C4-2B (cell line): ENCODE results near the gene KIAA1755.
"Not testable (repeated sequence)": the region's sequence is repeated elsewhere in the genome, so short reads cannot be mapped to it uniquely, and the experiment has no call there.

ENCODE experiments used
- H3K27ac ChIP-seq: fragments of 450-650 bp; 2 replicates; pipeline ENCODE4 v1.5.1; 2017
- ZFX ChIP-seq: fragments of 450-650 bp; IDR thresholded peaks from 2 replicates; pipeline ENCODE4 v1.6.1; 2017
- TF ChIP-seq, protein P1 (sequence below): fragments of 450-650 bp; conservative IDR thresholded peaks from 2 replicates; pipeline ENCODE4 v1.5.1; 2017; ENCODE audit warnings: mild to moderate bottlenecking

Gene KIAA1755

DNA sequence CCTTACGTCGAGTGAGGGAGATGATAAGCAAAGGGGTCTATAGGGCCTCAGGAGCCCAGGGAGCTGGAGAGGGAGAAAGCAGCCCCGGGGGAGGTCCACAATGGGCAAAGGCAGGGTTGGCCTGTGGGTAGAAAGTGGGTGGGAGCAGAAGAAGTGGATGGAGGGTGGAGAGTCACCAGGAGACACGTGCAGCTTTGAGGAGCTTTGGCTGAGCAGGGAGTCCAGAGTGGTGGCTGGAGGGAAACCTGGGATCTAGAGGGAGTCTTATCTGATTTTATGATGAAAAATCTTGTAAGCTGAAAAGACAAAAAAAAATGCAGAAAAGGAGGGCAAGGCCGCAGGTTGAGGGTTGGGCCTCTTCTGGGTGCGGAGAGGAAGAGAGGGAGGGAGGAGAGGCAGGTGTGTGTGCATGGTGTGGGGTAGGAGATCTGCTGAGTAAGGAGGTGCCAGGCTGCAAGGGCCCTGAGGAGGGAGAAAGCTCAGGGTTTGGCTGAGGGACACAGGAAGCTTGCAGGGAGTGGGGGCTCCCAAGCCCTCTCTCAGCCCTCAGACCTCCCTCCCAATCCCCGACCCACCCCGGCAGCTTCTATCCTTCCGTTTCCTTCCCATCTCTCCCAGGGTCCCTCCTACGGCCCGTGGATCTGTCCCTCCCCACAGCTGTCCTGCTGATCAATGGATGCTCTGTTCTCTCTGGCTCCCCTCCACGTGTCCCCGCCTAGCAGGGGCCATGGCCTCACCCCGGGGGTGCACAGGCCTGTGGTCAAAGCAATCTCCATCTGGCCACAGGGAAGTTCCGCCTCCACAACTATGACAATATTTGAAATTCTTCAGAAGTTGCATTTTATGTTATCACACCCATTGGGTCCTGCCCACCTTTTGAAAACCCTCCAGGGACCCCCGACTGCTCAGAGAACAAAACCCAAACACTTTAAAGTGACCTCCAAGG is 26.3 kb upstream of the KIAA1755 start:
- TF ChIP-seq, protein P1, sequence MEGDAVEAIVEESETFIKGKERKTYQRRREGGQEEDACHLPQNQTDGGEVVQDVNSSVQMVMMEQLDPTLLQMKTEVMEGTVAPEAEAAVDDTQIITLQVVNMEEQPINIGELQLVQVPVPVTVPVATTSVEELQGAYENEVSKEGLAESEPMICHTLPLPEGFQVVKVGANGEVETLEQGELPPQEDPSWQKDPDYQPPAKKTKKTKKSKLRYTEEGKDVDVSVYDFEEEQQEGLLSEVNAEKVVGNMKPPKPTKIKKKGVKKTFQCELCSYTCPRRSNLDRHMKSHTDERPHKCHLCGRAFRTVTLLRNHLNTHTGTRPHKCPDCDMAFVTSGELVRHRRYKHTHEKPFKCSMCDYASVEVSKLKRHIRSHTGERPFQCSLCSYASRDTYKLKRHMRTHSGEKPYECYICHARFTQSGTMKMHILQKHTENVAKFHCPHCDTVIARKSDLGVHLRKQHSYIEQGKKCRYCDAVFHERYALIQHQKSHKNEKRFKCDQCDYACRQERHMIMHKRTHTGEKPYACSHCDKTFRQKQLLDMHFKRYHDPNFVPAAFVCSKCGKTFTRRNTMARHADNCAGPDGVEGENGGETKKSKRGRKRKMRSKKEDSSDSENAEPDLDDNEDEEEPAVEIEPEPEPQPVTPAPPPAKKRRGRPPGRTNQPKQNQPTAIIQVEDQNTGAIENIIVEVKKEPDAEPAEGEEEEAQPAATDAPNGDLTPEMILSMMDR = no peak
- TF ChIP-seq ZFX = no peak
- H3K27ac ChIP-seq = no peak overlapping the region

GRCh38 chr20:38284893-38285444 is 24.4 kb upstream of the KIAA1755 start:
- no peak overlapping the region for H3K27ac ChIP-seq
- TF ChIP-seq, protein P1 = no peak
- TF ChIP-seq ZFX = no peak

GRCh38 chr20:38284066-38284650 is 23.6 kb upstream of the KIAA1755 start:
- H3K27ac ChIP-seq = not testable (repeated sequence)

- H3K27ac ChIP-seq = no peak overlapping the region
- no peak for TF ChIP-seq ZFX
- TF ChIP-seq, protein P1 = no peak
These were observed 22.7 kb upstream of the KIAA1755 start for GRCh38 chr20:38283236-38283635.

- not testable (repeated sequence) for H3K27ac ChIP-seq
These were observed 20.8 kb upstream of the KIAA1755 start for GRCh38 chr20:38281176-38281915.

DNA sequence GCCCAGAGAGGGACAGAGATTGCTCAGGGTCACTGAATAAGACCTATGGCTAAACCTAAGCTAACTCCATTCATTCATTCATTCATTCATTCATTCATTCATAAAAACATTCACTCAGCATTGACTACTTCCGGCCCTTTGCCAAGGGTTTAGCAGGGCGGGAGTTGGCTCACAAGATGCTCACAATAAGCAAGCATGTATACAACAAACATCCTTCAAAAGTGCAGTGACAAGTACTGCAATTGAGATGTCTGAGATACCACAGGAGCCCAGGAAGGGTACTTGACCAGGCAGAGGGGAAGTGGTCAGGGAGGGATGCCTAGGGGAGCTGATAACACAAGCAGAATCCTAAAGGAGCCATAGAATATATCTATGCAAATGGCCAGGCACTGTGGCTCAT is 18.2 kb upstream of the KIAA1755 start:
- H3K27ac ChIP-seq = no peak overlapping the region

DNA sequence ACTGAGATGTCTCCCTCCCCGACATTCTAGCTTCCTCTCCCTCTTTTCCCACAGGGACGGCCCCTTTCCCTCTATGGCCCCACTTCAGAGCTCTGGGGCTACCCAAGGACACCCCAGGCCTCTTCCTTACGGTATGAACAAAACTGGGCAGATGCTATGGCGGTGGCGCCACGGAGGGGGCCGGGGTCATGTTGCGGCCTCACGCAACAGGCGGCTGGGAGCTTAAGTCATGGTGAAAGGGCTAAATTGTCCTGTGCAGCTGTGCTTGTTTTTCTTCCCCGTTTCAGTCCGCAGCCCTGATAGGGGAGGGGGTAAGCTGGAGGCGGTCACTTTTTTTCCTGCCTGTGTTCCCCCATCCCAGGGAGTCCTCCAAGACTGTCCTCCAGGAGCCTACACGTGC is 17.6 kb upstream of the KIAA1755 start:
- no peak for TF ChIP-seq ZFX
- TF ChIP-seq, protein P1 = no peak

More for the DNA sequence above, 18.2 kb upstream of the KIAA1755 start:
- TF ChIP-seq, protein P1 = no peak

DNA sequence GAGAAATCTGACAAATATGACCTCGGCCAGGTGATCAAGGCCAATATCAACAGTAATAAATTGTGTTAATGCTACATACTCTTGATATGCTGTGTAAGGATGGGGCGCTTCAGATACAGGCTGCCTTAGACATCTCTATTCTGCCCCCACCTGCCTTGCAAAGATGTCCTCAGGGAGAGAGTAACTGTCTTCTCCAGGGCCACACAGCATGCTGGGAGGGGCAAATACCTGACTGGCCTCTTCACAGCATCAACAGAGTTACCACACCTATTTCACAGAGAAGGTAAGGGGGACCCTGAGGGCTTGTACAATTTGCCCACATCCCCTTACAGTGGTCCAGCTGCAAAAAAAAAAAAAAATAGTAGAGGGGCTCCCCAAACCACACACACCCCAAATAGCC is 17.2 kb upstream of the KIAA1755 start:
- no peak overlapping the region for H3K27ac ChIP-seq

More for the DNA sequence above, 17.6 kb upstream of the KIAA1755 start:
- H3K27ac ChIP-seq = no peak overlapping the region

More for the DNA sequence above, 17.2 kb upstream of the KIAA1755 start:
- TF ChIP-seq ZFX = no peak
- TF ChIP-seq, protein P1 = no peak
